Activated T-helper 2 cell treated with anti-CD3 and anti-CD28 coated beads, Interferon-gamma antibody, Interleukin-2, Interleukin-4, amounts not matched to agents 10 μg/mL and 5 μg/mL and 100 μg/mL, durations not matched to agents 14 hours and 24 hours and 36 hours (primary cell): ENCODE data around the gene EPHA4. TPM values are rescaled to one million over a fixed set of nuclear protein-coding genes. Genes with fewer than 3 reads are reported as not detected.
A peak's percentile ranks its signal among the peaks of the same experiment; 100 is the strongest.

Source experiments
- DNase-seq: peaks from one replicate; pipeline ENCODE4 v3.0.0; 2021; ENCODE audit warnings: low spot score
- H3K27ac Mint-ChIP-seq: one replicate; pipeline ENCODE4 v1.8.0; 2021; ENCODE audit warnings: mixed read lengths
- H3K27me3 Mint-ChIP-seq: one replicate; pipeline ENCODE4 v1.8.0; 2021; ENCODE audit warnings: low read depth, mixed read lengths
- H3K36me3 Mint-ChIP-seq: one replicate; pipeline ENCODE4 v1.8.0; 2021; ENCODE audit warnings: low read depth, mixed read lengths
- H3K4me1 Mint-ChIP-seq: one replicate; pipeline ENCODE4 v1.8.0; 2021; ENCODE audit warnings: low read depth, mixed read lengths
- H3K4me3 Mint-ChIP-seq: one replicate; pipeline ENCODE4 v1.8.0; 2021; ENCODE audit warnings: low read depth, mild to moderate bottlenecking, moderate library complexity, mixed read lengths
- H3K9me3 Mint-ChIP-seq: one replicate; pipeline ENCODE4 v1.8.0; 2021; ENCODE audit warnings: mixed read lengths
- intact Hi-C: fragments of 100-400 bp; cut with micrococcal nuclease; formaldehyde crosslinking; loops from one replicate; pipeline ENCODE4 v1.15.1; 2023
- total RNA-seq: library from RNA; stranded (reverse); gene quantifications from 2 replicates; pipeline ENCODE4 v1.2.3, GENCODE V29; 2022

The EPHA4 gene
- total RNA-seq, 1 donor from 2014 or later, result 1.2 TPM

DNA sequence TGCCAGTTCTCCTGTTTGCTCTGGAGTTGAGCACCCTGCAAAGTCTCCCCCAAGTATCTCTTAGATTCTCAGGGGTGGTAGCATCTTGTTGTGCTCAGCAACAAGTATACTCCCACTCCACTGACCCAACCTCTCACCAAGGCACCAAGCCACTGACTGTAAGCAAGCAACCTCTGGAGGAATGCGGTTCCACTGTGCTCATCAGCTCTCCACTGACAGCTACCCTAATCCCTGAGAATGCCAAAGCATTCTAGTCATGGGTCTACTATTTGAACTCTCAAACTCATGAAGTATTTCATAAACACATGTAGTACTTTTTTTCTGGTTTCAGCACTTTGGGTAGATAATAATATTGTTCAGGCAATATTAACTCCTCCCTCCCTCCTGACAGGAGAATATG is 170.0 kb downstream of the EPHA4 start:
- Mint-ChIP-seq H3K27me3 (peaks cover 2% of the 10 kb centered on the region), H3K4me3 (no peak overlapping the region), H3K36me3 (no peaks in the 10 kb centered on the region), H3K4me1 (no peaks in the 10 kb centered on the region), H3K27ac (no peak overlapping the region), H3K9me3 (peaks cover 5% of the 10 kb centered on the region)
- intact Hi-C loops, result no loop called here
- DNase-seq, result no peak

DNA sequence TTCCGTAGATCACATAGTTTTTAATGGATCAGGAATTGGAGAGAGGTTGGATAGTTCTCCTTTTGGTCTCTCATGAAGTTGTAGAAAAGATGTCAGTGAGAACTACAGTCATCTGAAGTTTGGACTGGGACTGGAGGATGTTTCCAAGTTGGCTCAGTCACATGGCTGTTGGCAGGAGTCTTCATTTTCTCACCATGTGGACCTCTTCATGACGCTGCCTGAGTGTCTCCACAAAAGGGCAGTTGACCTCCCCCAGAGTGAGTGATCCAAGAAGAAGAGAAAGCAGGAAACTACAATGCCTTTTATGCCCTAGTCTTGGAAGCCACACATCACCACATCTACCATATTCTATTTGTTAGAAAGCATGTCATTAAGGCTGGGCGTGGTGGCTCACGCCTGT is 171.7 kb downstream of the EPHA4 start:
- intact Hi-C loops, result no loop called here
- H3K4me1 Mint-ChIP-seq, result no peaks in the 10 kb centered on the region
- no peak overlapping the region for H3K4me3 Mint-ChIP-seq
- H3K36me3 Mint-ChIP-seq, result no peaks in the 10 kb centered on the region
- DNase-seq, result no peak
- no peaks in the 10 kb centered on the region for H3K9me3 Mint-ChIP-seq
- peaks cover 2% of the 10 kb centered on the region for H3K27me3 Mint-ChIP-seq
- H3K27ac Mint-ChIP-seq, result no peak overlapping the region

DNA sequence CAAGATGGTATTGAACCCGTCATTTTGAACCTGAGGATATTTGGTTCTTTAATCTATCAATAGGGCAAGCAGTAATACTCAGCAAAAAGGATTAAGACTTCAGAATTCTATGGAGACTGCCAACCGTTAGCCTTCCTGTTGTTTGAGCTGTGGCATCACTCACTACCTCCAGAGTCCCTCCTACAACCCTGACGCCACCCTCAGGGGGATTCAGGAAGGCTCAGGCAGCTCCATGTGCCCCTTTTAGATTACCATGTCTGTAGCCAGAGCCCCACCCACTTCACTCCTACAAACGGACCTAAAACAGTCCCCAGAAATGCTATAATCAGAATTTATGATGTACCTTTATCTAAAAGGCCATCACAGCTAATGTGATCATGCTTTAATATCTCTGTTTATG is 172.9 kb downstream of the EPHA4 start:
- no peak overlapping the region for H3K27ac Mint-ChIP-seq
- no peaks in the 10 kb centered on the region for H3K36me3 Mint-ChIP-seq
- H3K4me1 Mint-ChIP-seq, result no peaks in the 10 kb centered on the region
- H3K4me3 Mint-ChIP-seq, result no peak overlapping the region
- no peaks in the 10 kb centered on the region for H3K9me3 Mint-ChIP-seq
- intact Hi-C loops, result no loop called here
- no peak for DNase-seq
- H3K27me3 Mint-ChIP-seq, result peaks cover 2% of the 10 kb centered on the region

DNA sequence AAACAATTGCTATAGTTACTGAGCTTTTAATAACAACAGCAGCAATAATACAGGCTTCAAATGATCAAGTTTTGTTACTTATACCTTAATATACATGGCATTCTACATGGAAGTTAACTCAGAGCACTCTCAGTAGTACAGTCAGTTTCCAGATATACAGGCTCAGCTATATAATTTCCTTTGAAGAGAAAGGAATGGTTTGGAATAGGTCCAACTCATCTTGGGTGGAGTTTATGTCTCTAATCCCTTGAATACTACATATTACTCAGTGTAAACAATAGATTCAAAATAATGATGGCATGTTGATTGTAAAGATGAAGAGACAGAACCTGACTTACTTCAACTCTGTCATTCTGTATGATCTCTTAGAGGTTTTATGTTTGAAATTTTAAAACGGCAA is 174.9 kb downstream of the EPHA4 start:
- no peaks in the 10 kb centered on the region for H3K4me1 Mint-ChIP-seq

DNA sequence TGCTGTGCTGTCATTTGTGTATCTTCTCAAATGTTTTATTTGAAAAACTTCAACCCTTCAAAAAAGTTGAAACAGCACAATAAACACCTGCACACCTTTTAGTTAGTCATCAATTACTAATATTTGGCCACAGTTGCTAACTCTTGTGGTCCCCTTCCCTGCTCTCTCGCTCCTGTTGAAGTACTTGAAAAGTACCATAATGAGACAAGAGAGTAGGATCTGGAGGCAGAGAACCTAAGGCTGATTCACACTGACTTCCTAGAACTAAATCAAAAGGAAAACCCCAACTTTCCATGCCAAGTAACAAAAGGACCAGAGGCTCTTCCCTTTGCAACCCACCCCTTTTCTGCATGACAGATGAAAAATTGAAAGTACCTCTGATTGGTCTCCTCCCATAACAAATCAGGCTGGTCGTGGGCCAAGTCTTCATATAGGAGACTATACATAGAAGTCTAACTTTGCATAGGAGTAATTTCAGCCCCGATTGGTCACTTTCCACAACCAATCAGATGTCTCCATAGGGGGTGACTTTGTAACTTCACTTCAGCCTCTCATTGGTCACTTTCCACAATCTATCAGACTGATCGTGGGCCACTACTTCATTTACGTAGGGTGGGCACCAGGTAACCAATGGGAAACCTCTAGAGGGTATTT is 179.7 kb downstream of the EPHA4 start:
- no peak for DNase-seq
- Mint-ChIP-seq H3K9me3 (no peaks in the 10 kb centered on the region), H3K4me3 (no peak overlapping the region), H3K27ac (no peak overlapping the region), H3K27me3 (no peaks in the 10 kb centered on the region), H3K4me1 (no peaks in the 10 kb centered on the region), H3K36me3 (no peaks in the 10 kb centered on the region)
- intact Hi-C loops, result no loop called here

More for the DNA sequence above, 174.9 kb downstream of the EPHA4 start:
- Mint-ChIP-seq H3K27ac (no peak overlapping the region), H3K27me3 (peaks cover 2% of the 10 kb centered on the region), H3K36me3 (no peaks in the 10 kb centered on the region), H3K4me3 (no peak overlapping the region), H3K9me3 (no peaks in the 10 kb centered on the region)
- no peak for DNase-seq
- intact Hi-C loops, result no loop called here

DNA sequence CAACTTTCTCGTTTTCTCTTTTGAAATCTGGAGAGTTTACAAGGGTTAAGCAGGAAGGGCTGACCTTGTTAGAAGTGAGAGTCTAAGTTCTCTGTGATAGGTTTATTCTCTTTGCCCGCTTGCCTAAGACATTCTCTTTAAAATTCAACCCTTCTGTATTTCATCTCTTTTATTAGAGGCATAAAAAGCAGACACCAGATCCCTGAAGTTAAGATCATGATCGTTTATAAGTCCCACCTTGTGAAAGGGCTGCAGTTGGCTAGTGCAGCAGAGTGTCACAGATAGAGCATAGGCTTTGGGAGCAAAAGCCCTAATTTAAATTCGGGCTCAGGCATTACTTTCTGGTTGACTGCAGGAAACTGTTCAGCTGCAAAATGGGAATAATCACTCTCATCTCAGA is 181.2 kb downstream of the EPHA4 start:
- intact Hi-C loops, result no loop called here
- Mint-ChIP-seq H3K9me3 (no peaks in the 10 kb centered on the region), H3K27me3 (no peaks in the 10 kb centered on the region)

DNA sequence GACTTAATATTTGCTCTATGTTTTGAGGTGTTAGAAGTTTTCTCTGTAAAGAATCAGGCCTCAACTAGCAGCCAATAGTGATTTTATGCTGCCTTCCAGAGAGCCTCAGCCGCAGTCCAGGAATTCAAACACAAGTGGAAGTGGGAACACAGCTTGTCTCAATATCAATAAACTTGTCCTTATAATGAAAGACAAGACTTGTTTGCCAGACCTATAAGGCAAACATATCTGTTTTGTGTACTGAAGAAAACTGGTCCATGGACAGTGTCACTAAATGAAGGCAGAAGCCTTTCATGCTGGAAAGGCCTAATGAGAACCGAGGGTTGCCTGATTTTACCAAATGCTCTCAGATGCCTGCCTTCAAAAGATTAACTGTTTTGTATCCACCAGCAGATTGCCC is 182.2 kb downstream of the EPHA4 start:
- no peaks in the 10 kb centered on the region for H3K27me3 Mint-ChIP-seq
- DNase-seq, result no peak
- no peaks in the 10 kb centered on the region for H3K36me3 Mint-ChIP-seq
- intact Hi-C loops, result no loop called here
- no peaks in the 10 kb centered on the region for H3K4me1 Mint-ChIP-seq
- H3K9me3 Mint-ChIP-seq, result no peaks in the 10 kb centered on the region
- H3K4me3 Mint-ChIP-seq, result no peak overlapping the region
- H3K27ac Mint-ChIP-seq, result no peak overlapping the region

More for the DNA sequence above, 181.2 kb downstream of the EPHA4 start:
- Mint-ChIP-seq H3K27ac (no peak overlapping the region), H3K4me3 (no peak overlapping the region), H3K36me3 (no peaks in the 10 kb centered on the region), H3K4me1 (no peaks in the 10 kb centered on the region)
- no peak for DNase-seq

DNA sequence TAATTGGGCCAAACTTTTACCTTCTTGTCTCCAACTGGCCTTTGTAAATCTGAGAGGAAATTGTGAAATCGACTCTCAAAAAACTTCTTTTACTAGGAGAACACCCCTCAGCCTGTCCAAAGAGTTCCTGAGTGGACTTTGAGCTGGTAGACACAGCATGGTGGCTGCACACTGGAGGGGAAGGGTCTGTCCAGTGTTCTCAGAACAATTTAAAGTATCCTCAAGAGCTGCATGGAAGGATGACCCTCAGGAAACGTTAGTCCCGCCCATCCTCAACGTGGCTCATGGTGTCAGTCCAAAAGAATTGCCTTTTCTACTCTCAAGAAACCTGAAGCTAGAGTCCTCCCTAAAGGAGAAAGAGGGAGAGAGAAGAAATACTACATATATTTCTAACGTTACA is 182.7 kb downstream of the EPHA4 start:
- Mint-ChIP-seq H3K4me1 (no peaks in the 10 kb centered on the region), H3K9me3 (no peaks in the 10 kb centered on the region), H3K4me3 (no peak overlapping the region), H3K27me3 (no peaks in the 10 kb centered on the region), H3K36me3 (no peaks in the 10 kb centered on the region), H3K27ac (no peak overlapping the region)
- no peak for DNase-seq
- intact Hi-C loops, result no loop called here

DNA sequence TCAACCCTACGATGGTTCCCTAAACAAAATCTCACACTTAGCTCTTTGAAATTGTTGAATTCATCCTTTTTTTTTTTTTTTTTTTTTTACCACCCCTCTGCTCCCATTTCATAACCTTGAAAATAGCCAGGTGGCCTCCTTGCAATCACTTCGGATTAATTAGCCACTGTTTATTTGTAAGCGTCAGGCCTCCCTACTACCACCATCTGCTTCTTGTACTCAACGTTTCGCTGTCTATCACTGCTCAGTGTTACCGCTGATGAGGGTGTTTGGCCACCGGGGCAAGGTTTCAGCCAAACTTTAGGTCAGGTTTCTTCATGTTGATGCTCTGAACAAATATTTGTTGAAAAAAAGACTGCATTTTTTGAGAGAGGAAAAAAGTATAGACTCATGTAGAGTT is 183.2 kb downstream of the EPHA4 start:
- DNase-seq, result no peak
- Mint-ChIP-seq H3K27ac (no peak overlapping the region), H3K4me3 (no peak overlapping the region), H3K27me3 (no peaks in the 10 kb centered on the region), H3K9me3 (no peaks in the 10 kb centered on the region), H3K4me1 (no peaks in the 10 kb centered on the region), H3K36me3 (no peaks in the 10 kb centered on the region)
- intact Hi-C loops, result no loop called here

DNA sequence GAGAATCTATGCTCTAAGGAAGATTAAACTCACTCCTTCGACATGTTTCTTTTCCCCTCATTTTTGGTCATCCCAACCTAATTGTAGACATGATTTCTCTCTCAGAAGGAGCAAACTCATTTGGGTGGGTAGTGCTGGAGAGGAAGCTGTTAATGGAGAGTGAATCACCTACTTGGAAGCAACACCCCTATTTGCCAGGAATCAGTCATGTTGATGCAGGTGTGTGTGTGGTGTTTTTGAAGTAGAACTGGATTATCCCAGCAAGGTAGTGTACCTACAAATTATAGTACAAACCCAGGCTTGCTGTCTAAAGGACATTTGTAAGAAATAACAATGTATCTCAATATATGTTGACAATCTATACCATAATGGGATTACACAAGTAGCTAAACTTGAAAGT is 186.4 kb downstream of the EPHA4 start:
- intact Hi-C loops, result no loop called here
- no peak overlapping the region for H3K27ac Mint-ChIP-seq
- H3K9me3 Mint-ChIP-seq, result no peaks in the 10 kb centered on the region
- no peak for DNase-seq
- H3K36me3 Mint-ChIP-seq, result no peaks in the 10 kb centered on the region
- no peaks in the 10 kb centered on the region for H3K4me1 Mint-ChIP-seq
- H3K27me3 Mint-ChIP-seq, result no peaks in the 10 kb centered on the region
- H3K4me3 Mint-ChIP-seq, result no peak overlapping the region

DNA sequence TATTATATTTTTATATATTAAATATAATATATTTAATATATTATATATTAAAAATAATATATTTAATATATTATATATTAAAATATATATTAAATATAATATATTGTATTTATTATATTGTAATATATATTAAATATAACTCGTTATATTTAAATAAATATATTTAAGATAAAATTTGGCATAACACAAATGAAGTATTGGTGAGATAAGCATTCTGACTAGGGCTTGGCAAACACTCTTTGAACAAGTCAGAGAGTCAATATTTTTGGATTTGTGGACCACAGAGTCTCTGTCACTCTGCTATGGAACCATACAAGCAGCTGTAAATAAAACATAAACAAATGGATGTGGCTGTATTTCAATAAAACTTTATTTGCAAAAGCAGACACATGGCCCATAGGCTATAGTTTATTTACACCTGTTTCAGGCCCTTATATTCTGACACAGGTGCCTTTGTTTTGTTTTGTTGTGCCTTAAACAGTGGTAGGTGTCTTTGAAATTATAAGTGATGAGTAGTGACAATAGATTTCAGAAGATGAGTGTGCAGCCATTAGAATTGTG is 190.1 kb downstream of the EPHA4 start:
- Mint-ChIP-seq H3K9me3 (no peaks in the 10 kb centered on the region), H3K27ac (no peak overlapping the region), H3K4me1 (no peaks in the 10 kb centered on the region), H3K27me3 (no peaks in the 10 kb centered on the region), H3K4me3 (no peak overlapping the region), H3K36me3 (no peaks in the 10 kb centered on the region)
- intact Hi-C loops, result no loop called here
- no peak for DNase-seq

DNA sequence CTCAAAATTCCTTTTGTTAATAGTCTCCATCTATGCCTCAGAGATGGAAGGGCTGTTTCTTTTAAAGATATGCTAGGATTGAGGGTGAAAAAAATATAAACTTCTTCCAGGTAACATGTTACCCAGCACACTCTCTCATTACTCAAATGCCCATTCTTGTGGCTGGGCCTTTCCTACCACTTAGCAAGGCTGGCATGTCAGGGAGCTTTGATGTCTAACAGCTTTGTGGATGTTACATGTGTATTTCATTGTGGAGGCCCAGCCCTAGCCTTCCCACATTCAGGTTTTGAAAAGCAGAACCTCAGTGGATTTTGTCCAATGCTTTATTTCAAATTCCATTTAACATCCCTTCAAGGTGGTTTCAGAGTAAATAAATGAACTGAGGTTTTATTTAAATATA is 191.4 kb downstream of the EPHA4 start:
- H3K27ac Mint-ChIP-seq, result no peak overlapping the region
- no peak overlapping the region for H3K4me3 Mint-ChIP-seq
- no peaks in the 10 kb centered on the region for H3K36me3 Mint-ChIP-seq
- no peaks in the 10 kb centered on the region for H3K9me3 Mint-ChIP-seq
- no peaks in the 10 kb centered on the region for H3K27me3 Mint-ChIP-seq
- no peak for DNase-seq
- H3K4me1 Mint-ChIP-seq, result no peaks in the 10 kb centered on the region
- intact Hi-C loops, result no loop called here

DNA sequence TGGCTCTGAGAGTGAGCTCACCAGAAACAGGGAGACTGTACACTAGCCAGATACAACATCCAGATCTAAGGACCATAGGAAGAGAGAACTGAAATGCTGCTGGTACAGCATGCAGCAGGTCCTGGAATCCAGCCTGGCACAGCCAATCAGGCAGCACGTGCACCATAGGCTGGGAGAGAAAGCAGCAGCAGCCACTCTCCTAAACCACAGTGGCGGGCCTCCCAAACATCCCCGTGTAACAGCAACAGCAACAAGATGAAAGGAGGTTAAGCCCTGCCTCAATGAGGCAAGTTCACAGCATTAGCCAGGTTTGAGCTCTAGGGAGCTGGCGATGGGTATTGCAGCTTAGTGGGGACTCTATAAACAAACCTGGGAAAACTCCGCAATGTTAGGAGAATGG is 192.0 kb downstream of the EPHA4 start:
- Mint-ChIP-seq H3K4me1 (no peaks in the 10 kb centered on the region), H3K36me3 (no peaks in the 10 kb centered on the region), H3K9me3 (no peaks in the 10 kb centered on the region), H3K27ac (no peak overlapping the region), H3K4me3 (no peak overlapping the region), H3K27me3 (no peaks in the 10 kb centered on the region)
- DNase-seq, result no peak
- intact Hi-C loops, result no loop called here

DNA sequence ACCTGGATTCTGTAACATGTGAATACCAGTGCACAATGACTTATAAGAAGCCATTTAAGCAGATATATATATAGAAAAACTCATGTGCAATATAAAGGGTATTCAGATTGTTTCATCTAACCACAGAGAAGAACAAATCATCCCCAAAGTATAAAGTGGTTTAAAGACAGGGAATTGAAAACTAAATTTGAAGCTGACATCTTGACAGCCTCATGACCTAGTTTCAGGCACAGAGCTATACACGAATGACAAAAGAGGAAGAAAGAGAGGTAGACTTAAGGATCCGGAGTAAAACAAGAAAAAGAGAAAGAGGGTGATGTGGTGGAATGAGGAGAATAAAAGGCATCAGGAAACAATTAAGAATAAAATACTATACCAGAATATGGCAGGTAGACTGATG is 194.5 kb downstream of the EPHA4 start:
- H3K36me3 Mint-ChIP-seq, result no peaks in the 10 kb centered on the region
- H3K27me3 Mint-ChIP-seq, result no peaks in the 10 kb centered on the region
- no peaks in the 10 kb centered on the region for H3K9me3 Mint-ChIP-seq
- H3K27ac Mint-ChIP-seq, result peak overlapping the region; percentile 11
- H3K4me3 Mint-ChIP-seq, result no peak overlapping the region
- no peak for DNase-seq
- intact Hi-C loops, result no loop called here
- H3K4me1 Mint-ChIP-seq, result no peaks in the 10 kb centered on the region
